NCI-H82 (cell line): ENCODE data around the gene VGLL4.
A peak's percentile ranks its signal among the peaks of the same experiment; 100 is the strongest.

ENCODE experiments used
- DNase-seq: peaks from one replicate; lab custom pipeline; 2025; lab: John Stamatoyannopoulos, UW

VGLL4 gene

DNA sequence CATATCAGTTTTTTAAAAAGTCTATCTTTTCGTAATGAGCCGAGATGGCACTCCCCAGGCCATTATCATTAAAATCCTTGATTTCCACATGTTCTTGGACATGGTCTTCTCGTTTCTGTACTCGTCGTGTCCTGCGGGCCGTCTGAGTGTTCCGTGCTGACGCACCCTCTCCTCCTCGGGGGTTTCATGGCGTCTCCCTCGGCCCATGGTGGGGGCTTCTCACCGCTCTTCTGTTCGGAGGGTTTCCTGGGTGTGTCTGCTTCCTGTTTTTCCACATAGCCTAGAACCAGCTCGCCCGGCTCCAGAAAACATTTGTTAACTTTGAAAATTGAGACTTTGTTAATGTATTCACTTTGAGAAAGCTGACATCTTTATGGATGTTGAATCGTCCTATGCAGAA is 92.7 kb downstream of the VGLL4 start:
- DNase-seq, result no peak

DNA sequence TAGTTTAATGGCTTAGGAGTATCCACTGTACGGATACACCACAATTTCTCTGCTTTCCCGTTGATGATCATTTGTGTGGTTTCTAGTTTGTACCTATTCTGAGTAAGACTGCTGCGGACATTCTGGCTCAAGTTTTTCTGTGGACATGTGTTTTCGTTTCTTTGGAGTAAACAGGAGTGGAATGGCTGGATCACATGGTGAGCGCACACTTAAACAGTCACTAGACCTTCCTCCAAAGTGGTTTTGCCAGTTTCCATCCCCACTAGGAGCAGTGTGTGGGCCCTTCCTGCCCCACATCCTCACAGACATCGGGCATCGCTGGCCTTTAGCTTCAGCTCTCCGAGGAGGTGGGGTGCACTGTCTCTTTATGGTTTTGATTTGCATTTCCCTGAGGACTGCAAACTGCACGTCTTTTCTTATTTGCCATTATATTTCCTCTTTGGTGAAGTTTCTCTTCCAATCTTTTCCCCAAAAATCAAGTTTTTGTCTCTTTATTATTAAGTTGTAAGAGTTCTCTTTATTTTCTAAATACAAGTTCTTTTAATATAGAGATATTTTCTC is 94.1 kb downstream of the VGLL4 start:
- DNase-seq, result no peak

DNA sequence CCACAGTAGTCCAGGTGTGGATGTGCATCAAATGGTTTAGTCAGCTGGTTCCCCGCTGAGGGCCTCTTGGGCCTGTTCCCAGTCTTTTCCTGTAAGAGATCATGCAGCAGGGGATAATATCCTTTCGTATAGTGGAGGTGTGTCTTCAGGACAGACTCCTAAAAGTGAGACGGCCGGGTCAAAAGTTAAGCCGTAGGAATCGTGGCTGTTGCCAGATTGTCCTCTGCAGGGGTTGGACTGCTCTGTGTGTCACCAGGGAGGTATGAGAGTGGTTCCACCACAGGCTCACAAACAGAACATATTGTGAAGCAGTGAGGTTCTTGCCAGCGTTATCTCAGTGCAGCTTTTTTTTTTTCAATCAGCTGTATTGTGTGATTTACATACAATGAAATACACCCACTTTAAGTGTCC is 95.0 kb downstream of the VGLL4 start:
- DNase-seq, result no peak

DNA sequence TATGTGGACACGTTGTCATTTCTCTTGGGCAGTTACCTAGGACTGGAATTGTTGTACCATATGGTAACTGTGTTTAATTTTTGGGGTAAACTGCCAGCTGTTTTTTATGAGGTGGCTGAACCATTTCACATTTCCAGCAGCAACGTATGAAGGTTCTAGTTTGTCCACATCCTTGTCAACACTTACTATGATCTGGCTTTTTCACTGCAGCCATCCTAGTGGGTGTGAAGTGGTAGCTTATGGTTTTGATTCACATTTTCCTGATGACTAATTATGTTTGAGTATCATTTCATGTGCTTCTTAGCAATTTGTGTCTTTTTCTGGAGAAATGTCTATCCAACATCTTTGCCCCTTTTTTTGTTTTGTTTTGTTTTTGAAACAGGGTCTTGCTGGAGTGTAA is 96.2 kb downstream of the VGLL4 start:
- no peak for DNase-seq

DNA sequence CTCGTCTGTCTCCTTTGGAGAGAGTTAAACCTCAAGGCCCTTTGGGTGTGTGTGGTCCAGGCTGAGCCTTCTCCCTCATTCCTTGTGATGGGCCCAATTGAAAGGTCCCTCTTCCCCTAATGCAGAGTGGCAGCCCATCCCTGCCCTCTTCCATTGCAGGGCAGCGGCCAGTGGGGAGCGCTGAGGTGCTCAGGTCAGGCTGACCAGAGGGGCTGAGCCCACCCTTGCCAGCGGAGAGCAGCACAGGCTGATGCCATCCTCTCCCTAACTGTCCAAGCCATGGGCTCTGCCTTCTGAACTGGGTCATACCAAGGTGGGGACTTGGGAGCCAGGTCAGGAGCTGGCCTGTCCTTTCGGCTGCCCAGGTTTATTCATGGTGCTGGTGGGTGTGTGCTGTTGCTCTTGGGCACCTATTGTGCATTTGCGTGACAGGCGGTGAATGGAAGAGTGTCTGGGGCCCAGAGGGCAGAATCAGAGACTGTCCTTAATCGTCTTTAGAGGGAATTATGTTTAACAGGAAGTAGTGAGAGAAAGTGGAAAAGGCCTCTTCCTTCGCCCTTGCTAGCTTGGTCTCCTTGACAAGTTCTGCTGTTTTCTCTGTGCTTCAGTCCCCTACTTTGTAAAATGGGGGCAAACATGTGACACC is 96.9 kb downstream of the VGLL4 start:
- peak; percentile 47 for DNase-seq

DNA sequence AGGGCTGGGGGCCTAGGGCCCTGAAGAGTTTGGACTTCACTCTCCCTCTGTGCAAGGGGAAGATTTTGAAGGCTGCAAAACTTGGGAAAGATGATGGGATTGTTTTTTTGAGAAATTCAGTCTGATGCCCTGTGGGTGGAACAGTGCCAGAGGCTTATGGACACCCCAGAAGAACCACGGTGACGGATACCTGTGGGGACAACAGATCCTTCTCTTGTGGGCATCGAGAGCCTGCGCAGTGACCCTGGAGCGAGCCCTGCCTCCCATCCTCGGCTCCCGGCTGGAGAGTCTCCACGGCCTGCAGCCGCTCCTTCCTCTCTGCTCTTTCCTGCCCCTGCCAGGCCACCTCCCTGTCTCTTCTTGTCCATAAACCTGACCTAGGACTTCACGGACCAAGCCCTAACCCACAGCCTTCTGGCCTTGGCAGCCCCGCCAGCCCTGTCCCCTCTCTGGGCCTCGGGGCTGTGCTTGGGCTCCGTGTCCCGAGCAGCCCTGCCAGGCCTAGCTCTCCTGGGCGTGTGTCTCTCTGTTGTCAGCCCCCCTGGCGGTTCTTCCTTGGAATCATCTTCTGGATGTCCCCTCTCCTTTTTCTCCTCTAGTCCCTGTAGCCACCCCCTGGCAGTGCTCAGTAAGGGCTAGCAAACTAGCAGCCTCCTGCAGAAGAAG is 98.4 kb downstream of the VGLL4 start:
- DNase-seq, result peak; percentile 10

DNA sequence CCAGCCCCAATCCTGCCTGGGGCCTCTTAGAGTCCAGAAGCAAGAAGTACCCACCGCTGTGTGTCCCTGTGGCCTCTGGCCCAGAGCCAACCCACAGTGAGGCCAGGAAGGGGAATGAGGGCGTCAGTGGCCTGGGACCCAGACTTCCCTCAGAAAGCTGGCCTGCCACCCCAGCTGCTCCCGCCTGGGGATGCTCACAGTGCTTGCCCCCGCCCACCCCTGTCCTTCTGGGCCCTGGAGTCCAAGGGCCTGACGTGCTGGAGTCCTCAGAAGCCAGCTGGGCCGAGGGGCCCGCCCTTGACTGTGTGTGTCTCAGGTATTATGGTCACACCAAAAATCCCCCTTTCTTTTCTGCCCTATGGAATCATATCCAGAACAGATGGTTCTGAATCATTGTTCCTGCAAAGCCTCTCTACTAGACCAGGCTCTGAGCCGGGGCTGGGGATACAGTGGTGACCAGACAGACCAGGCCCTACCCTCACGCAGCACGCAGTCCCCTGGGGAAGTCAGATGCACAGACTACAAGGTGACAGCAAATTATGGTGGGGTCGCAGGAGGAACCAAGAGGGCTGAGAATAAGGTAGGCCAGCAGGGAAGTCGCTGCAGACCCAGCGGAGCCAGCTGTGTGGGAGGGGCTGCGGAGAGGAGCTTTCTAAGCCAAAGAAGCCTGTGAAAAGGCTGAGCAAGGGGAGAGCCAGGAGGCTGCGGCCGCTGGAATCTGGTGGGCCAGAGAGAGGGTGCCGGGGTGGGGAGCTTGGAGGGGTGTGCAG is 99.1 kb downstream of the VGLL4 start:
- peak; percentile 79 for DNase-seq

DNA sequence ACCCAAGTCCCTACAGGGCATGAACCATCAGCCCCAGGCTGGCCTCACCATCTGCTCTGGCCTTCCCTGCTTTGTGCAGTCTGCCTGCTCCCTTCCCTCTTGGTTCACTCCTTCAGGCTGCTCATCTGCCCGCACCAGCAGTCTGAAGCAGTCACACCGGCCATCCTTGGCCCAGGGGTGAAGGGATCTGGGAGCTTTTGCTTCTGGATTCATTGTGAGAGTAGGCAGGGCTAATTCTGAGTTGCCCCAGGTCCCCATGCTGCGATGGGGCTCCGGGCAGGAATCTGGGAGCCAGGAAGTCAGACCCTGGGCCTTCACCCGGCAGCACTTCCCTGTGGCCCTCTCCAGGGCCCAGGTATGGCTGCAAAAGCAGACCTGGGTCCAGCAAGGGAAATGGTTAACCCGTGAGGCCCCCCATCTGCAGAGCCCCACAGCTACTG is 99.7 kb downstream of the VGLL4 start:
- no peak for DNase-seq

DNA sequence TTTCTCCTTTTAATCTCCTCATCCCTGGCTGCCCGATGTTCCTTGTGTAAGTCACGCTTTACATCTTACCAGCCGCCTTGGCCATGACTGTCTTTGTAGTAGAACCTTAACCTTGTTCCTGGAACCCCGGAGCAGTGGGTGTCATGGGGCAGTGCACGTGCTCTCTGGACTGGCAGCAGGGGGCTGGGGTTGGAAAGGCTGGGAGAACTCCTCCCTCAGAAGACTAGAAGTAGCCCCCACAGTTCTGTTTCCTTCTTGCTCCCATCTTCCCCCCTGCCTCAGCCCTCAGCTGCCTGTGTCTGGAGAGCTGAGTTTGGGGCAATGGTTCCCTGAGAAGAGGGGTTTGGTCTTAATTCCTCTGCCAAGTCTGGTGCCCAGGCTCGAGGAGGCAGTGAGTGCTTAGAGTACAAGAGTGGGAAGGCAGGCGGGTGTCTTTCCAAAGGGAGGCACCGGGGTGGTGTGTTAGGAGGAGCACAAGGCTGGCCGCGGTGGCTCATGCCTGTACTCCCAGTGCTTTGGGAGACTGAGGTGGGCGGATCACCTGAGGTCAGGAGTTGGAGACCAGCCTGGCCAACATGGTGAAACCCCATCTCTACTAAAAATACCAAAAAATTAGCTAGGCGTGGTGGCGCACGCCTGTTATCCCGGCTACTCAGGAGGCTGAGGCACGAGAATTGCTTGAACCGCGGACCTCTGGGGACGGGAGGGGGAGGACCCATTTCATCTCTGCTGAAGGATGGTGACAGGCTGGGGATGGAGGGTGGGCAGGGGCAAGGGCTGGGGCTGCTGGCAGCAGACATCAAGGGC is 100.4 kb downstream of the VGLL4 start:
- no peak for DNase-seq

DNA sequence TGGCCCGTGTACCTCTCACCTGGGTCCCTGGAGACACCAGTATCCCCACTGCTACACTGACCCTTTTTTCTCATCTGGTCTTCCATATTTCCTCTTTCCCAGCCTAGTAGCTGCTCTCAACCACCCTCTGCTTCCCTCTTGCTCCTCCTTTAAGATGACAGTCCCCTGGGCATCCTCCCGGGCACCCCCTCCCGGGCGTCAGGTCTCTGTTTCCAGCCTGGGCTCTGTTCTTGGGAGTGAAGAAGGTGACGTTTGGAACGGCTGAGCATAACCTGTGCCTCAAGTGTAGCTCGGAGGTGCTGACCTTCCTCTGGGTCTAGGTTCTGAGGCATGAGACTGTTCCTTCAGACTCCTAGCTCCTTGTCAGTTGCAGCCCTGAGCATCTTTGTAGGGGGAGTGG is 101.2 kb downstream of the VGLL4 start:
- DNase-seq, result no peak

DNA sequence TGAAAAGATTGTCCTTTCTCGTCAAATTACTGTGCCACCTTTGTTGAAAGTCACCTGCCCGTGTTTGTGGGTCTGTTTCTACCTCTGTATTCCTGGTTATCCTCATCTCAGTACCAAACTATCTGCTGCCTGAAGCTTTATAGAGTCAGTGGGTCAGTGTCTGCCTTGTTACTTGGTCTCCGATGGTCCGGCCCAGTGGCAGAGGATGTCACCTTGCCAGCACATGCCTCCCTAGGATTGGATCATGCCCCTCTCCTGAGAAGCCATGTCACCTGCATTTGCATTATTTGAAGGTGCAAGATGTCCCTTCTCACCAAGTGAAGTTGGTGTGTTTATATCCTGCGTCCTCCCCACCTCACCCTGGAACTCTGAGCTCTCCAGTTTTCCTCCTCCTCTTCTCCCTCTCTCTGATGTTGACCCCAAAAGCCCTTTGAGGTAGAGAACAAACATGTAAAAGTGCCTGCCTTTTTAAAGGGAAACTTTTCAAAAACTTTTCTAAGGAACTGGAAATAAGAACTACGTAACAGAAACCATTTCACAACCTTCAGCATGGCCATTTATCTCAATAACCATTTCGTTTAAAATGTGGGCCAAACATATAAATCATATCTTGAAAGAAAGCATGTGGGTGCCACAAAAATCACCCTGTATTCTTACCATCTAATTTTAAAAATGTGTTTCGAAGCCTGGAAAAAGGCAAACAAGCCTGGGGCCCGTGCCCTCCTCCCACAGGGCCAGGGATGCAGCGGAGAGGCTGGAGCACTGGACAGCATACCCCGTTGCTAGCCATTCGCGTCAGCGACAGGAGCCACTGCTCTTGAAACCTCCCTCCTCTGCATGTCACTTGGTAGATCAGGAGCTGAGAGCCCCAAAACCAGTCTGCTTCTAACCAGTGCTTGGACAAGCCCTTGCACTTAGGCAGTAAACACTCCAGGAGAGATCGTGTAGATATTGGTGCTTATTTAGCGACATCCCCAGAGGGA is 102.1 kb downstream of the VGLL4 start:
- DNase-seq, result no peak

DNA sequence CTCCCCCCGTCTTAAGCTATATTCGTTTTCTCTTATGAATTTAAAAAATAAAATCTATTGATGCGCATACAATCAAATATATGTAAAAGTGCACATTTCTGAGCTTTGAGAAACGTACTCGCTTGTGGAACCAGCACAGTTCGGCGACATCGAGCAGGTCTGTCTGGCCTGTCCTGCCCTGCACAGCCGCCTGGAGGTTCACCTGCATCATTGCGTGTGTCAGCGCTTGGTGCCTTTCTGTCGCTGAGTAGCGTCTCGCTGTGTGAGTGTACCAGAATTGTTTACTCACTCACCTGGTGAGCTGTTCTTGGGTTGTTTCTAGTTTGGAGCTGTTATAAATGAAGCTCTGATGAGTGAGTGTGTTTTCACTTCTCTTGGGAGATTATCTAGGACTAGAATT is 104.0 kb downstream of the VGLL4 start:
- DNase-seq, result peak; percentile 14

DNA sequence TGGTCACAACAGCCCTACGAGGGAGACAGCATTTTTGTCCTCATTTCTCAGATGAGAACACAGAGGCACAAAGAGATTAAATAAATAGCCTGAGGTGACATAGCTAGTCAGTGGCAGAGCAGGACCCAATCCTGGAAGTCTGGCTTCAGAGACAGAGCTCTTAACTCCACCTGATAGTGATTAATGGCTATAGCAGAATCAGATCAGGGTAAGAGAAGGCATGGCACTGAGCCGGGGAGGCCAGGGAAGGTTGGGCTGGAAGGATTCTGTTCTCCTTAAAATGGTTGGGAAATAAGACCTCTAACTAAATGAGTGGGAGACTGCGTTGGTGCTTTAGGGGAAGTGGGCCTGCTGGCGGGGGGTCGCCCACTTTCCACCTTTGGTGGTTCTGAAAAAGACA is 104.5 kb downstream of the VGLL4 start:
- peak; percentile 38 for DNase-seq

DNA sequence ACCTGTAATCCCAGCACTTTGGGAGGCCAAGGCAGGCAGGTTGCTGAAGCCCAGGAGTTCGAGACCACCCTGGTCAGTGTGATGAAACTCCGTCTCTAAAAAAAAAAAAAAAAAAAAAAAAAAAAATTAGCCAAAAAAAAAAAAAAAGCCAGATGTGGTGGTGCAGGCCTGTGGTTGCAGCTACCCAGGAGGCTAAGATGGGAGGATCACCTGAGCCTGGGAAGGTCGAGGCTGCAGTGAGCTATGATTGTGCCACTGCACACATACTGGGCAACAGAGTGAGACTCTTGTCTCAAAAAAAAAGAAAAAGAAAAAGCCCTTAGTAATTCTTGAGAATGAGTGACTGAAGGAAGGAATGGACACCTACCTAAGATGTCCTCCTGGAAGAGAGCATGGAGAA is 105.1 kb downstream of the VGLL4 start:
- no peak for DNase-seq

DNA sequence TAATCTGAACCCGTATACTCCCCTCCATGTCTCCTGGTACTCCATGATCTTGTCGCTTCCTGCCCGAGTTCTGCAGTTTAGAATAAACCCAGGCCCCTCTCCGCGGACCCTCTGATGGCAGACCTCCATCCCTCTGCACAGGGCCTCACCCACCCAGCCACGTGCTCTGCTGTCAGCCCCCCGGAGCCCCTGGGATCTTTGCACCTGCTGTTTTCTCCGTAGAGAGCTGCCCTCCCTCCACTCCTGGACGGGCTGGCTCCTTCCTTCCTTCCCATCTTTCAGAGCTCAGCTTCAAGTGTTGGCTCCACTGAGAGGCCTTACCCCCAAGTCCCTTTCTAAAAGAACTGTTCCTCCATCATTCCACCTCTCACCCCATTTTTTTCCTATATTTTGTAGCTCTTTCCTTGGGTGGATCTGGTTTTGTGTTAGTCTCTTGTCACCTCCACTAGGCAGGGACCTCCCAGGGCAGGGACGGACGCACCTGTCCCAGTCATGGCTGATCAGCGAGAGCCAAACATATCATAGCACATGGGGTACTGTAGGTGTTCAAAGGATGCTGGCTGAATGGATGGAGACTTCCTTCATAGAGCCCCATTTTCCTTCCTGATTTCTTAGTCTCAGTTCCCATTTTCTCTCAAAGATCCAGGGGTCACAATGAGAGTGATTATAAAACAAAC is 106.6 kb downstream of the VGLL4 start:
- no peak for DNase-seq

DNA sequence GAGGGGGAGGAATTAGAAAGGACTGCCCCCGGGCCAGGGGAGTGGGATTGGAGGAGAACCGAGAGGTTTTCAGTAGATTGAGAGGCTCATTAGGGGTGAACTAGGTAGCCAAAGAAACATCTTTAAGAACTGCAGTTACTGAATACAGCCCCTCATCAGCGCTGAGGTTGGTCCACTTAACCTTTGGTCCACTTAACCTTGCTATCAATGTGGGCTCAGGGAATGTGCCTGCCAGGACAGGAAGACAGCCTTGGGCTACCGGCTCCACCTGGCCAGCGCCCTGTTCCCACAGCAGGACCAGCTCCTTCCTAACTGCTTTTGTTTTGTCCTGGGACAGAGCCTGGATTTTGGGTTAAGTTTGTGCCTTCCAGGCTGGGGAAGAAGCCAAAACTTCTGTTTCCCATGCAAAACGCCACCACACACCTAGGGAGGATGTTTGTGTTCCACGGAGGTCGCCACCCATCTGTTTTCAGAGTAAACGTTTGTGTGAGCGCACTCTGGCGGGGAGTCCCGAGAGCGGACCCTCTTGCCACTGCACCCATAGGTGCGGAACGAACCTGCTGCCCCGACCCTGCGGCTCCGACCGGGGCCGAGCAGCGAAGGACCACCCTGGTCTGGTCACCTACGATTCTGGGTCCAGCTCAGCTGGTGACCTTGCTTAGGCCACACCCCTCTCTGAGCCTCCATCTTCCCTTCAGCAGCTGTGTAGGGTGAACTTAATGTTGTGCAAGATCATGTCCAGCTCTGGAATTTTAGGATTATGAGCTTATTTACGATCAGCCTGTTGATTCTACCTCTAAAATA is 107.4 kb downstream of the VGLL4 start:
- DNase-seq, result no peak

DNA sequence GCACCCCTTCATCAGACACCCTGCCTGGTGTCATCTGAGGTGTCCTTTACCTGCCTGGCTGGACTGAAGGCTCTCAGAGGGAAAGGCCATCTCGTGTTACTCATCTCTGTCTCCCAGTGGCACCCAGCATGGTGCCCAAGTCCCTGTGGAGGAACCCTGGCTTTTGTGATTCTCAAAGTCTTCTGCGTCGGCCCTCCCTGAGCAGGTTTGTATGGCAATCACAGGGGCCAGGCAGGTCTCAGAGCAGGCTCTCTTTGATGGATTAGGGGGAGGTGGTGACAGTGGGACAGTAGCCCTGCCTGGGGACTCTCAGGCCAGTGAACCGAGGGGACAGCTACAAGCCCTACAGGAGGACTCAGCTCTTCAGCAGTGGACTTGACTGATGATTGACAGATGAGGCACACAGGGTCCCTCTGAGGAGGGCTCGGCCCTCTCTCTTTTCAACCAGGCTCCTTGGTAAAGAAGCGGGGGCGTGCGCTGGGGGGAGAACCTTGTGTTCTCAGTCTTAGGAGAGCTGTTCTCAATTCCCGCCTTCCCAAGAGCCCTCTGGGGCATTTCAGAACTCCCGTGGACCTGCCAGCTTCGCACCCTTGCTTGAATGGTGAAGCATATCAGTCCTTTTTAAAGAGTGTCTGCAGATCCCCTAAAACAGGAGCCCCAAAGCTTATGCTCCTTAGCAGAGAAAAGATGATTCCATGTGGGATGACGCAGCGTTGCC is 108.3 kb downstream of the VGLL4 start:
- DNase-seq, result no peak

DNA sequence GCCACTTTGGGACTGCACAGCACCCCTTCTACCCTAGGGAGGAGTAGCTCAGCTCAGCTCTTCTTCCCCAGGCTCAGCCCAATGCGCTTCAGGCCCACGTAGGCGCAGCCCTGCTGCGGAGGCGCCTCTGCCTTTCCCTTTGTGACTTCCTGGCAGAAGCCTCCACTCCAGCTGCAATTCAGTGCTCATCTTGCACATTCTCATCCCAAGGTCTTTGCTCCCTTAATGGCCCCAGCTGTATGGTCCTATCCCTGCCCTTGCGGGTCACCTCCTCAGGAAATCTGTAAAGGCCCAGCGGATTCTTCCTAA is 109.0 kb downstream of the VGLL4 start:
- no peak for DNase-seq
